Hepatocyte (in vitro differentiated cells): ENCODE results near the gene KLRC4.

Experiments used
- EZH2 ChIP-seq: fragments of 200-600 bp; sonication (generic); IDR thresholded peaks from 2 replicates; pipeline ENCODE4 v1.6.1; 2016; ENCODE audit warnings: antibody characterized with exemption, mild to moderate bottlenecking, borderline replicate concordance
- TF ChIP-seq, protein P1 (sequence below): fragments of 200-600 bp; sonication (generic); IDR thresholded peaks from 2 replicates; pipeline ENCODE4 v1.5.1; 2016; ENCODE audit warnings: antibody characterized with exemption, mild to moderate bottlenecking; ENCODE audit not compliant: poor library complexity

DNA sequence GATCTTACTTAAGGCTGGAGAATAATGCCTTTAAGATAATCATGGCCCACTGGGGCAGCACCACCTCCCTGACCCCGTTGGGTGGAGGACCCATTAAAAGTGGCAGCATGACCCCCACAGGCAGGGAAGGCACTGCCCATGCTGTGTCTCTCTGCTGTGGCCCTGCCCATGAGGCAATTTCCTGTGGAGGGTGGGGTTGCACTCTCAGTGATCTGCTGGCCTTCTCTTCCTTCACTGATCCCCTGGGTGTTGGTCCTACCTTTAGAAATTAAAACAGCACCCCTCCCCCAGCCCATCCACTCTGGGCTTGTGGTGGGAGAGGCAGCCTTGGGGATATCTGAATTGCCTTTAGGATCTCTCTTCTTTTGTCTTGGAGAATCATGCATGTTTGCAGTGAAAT lies 37.0 kb downstream of the KLRC4 start:
- TF ChIP-seq, protein P1, sequence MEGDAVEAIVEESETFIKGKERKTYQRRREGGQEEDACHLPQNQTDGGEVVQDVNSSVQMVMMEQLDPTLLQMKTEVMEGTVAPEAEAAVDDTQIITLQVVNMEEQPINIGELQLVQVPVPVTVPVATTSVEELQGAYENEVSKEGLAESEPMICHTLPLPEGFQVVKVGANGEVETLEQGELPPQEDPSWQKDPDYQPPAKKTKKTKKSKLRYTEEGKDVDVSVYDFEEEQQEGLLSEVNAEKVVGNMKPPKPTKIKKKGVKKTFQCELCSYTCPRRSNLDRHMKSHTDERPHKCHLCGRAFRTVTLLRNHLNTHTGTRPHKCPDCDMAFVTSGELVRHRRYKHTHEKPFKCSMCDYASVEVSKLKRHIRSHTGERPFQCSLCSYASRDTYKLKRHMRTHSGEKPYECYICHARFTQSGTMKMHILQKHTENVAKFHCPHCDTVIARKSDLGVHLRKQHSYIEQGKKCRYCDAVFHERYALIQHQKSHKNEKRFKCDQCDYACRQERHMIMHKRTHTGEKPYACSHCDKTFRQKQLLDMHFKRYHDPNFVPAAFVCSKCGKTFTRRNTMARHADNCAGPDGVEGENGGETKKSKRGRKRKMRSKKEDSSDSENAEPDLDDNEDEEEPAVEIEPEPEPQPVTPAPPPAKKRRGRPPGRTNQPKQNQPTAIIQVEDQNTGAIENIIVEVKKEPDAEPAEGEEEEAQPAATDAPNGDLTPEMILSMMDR: no peak
- no peak for TF ChIP-seq EZH2
